ENCODE measurements around the gene HOXB5.

- no peak for TF ChIP-seq CTCF (IDR thresholded peaks at IDR 0.05; ENCODE audit: borderline replicate concordance, extremely low read depth, low read length, poor library complexity, severe bottlenecking)
- no peak for TF ChIP-seq EZH2 (IDR thresholded peaks at IDR 0.05; ENCODE audit: borderline replicate concordance, low read depth, low read length, severe bottlenecking)
These were observed 17.0 kb upstream of the HOXB5 start, which contains the start of gene HOXB7 for GRCh38 chr17:48610282-48611211.

Data from DND-41 (cell line).